Glutamatergic neuron (in vitro differentiated cells): ENCODE results near the gene LANCL3. TPM values are rescaled to one million over a fixed set of nuclear protein-coding genes. Genes with fewer than 3 reads are reported as not detected.

Source experiments
- DNase-seq: peaks from one replicate; pipeline ENCODE4 v3.0.0; 2022
- H3K27ac Mint-ChIP-seq: one replicate; pipeline ENCODE4 v1.8.0; 2020; ENCODE audit warnings: mild to moderate bottlenecking, mixed read lengths, inconsistent platforms; ENCODE audit not compliant: unreplicated experiment
- H3K27me3 Mint-ChIP-seq: one replicate; pipeline ENCODE4 v1.8.0; 2020; ENCODE audit warnings: mild to moderate bottlenecking, moderate library complexity, mixed read lengths, inconsistent platforms; ENCODE audit not compliant: unreplicated experiment
- H3K36me3 Mint-ChIP-seq: one replicate; pipeline ENCODE4 v1.8.0; 2020; ENCODE audit warnings: mild to moderate bottlenecking, mixed read lengths, inconsistent platforms; ENCODE audit not compliant: unreplicated experiment
- H3K4me1 Mint-ChIP-seq: one replicate; pipeline ENCODE4 v1.8.0; 2020; ENCODE audit warnings: mild to moderate bottlenecking, low read depth, mixed read lengths, inconsistent platforms; ENCODE audit not compliant: unreplicated experiment
- H3K4me3 Mint-ChIP-seq: one replicate; pipeline ENCODE4 v1.8.0; 2020; ENCODE audit warnings: mild to moderate bottlenecking, mixed read lengths, inconsistent platforms; ENCODE audit not compliant: unreplicated experiment
- H3K9me3 Mint-ChIP-seq: one replicate; pipeline ENCODE4 v1.8.0; 2020; ENCODE audit warnings: mild to moderate bottlenecking, moderate library complexity, mixed read lengths, inconsistent platforms; ENCODE audit not compliant: unreplicated experiment
- total RNA-seq: library from RNA; stranded (reverse); fragmentation: NEBNext Ultra II Directional; extraction: Animal tissue kit (Norgen Biotek cat#: 25700); gene quantifications from one replicate; pipeline ENCODE4 v1.2.1, GENCODE V29; 2021; ENCODE audit not compliant: unreplicated experiment
- TF ChIP-seq, protein P1 (sequence below): fragments of 200-600 bp; sonication (generic); IDR thresholded peaks from one replicate; pipeline ENCODE4 v1.5.0; 2021; ENCODE audit not compliant: partially characterized antibody, unreplicated experiment

The LANCL3 gene
- total RNA-seq, 1 donor from 2014 or later: 1.1 TPM

DNA sequence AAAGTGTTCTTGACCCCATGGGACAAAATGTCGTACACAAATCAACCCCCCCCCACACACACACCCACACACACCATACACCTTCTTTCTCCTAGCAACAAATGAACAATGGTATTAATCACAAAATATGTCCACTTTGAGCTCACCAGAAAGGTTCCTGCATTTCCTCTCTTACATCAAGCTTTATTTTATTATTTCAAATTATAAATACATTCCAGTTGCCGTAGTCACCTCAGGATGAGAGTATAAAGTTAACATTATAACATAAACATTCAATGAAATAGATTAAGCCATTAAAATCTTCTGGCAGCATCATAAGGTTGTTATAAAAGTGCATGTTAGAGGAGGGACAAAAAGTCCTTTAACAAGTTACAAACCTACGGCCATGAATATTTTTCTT is 121.5 kb downstream of the LANCL3 start:
- H3K27me3 Mint-ChIP-seq: no peaks in the 10 kb centered on the region
- TF ChIP-seq, protein P1, sequence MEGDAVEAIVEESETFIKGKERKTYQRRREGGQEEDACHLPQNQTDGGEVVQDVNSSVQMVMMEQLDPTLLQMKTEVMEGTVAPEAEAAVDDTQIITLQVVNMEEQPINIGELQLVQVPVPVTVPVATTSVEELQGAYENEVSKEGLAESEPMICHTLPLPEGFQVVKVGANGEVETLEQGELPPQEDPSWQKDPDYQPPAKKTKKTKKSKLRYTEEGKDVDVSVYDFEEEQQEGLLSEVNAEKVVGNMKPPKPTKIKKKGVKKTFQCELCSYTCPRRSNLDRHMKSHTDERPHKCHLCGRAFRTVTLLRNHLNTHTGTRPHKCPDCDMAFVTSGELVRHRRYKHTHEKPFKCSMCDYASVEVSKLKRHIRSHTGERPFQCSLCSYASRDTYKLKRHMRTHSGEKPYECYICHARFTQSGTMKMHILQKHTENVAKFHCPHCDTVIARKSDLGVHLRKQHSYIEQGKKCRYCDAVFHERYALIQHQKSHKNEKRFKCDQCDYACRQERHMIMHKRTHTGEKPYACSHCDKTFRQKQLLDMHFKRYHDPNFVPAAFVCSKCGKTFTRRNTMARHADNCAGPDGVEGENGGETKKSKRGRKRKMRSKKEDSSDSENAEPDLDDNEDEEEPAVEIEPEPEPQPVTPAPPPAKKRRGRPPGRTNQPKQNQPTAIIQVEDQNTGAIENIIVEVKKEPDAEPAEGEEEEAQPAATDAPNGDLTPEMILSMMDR: no peak
- DNase-seq: no peak
- no peak overlapping the region for H3K27ac Mint-ChIP-seq
- no peaks in the 10 kb centered on the region for H3K36me3 Mint-ChIP-seq
- no peaks in the 10 kb centered on the region for H3K4me1 Mint-ChIP-seq
- H3K4me3 Mint-ChIP-seq: no peak overlapping the region
- H3K9me3 Mint-ChIP-seq: no peaks in the 10 kb centered on the region

DNA sequence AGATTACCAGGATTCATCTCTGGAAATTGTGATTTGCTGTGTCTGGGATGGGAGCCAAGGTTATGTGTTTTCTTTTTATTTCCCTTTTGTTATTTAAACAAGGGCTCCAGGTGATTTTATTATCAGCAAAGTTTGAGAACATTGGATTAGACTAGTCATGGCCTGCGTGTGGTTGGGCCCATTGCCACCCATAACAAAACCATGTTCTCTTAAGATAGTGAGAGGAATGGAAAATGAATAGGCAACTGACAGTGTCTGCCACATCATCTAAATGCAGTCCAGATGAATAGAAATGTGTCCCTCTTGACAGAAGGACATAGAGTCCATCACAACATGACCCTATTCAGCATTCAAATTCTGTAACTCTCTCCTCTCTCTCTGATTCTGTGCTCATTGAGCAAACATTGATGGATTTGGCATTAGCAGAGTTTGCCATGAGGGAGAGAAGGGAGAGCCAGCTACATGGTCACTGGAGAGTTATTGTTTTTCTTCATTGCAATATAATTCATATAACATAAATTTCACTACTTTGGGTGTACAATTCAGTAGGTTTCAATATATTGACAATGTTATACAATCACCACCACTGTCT is 125.8 kb downstream of the LANCL3 start:
- H3K36me3 Mint-ChIP-seq: no peaks in the 10 kb centered on the region
- H3K27me3 Mint-ChIP-seq: no peaks in the 10 kb centered on the region
- H3K9me3 Mint-ChIP-seq: no peaks in the 10 kb centered on the region
- DNase-seq: no peak
- TF ChIP-seq, protein P1: no peak
- no peak overlapping the region for H3K27ac Mint-ChIP-seq
- H3K4me3 Mint-ChIP-seq: no peak overlapping the region
- peaks cover 3% of the 10 kb centered on the region for H3K4me1 Mint-ChIP-seq

DNA sequence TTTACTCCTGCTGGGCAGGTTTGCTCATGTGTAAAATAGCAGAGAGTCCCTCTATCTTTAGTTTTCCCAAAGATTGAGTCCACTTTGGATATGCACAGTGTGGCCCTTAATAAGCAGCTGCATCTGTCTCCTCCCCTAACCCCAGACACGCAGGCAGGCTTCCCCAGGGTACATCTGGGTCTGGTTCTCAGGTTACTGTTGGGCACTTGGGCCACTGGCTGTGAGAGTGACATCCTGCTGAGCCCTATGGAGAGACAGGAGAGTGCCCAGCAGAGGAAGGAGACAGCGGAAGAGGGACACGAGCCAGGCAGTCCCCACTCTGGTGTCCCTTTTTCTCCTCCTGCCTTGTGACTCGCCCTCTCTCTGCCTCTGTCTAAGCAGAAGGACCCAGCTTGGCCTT is 130.1 kb downstream of the LANCL3 start:
- no peak for DNase-seq
- H3K4me1 Mint-ChIP-seq: peaks cover 9% of the 10 kb centered on the region
- no peaks in the 10 kb centered on the region for H3K36me3 Mint-ChIP-seq
- no peaks in the 10 kb centered on the region for H3K9me3 Mint-ChIP-seq
- H3K4me3 Mint-ChIP-seq: no peak overlapping the region
- H3K27ac Mint-ChIP-seq: peak overlapping the region; percentile 66
- TF ChIP-seq, protein P1: no peak
- H3K27me3 Mint-ChIP-seq: no peaks in the 10 kb centered on the region

DNA sequence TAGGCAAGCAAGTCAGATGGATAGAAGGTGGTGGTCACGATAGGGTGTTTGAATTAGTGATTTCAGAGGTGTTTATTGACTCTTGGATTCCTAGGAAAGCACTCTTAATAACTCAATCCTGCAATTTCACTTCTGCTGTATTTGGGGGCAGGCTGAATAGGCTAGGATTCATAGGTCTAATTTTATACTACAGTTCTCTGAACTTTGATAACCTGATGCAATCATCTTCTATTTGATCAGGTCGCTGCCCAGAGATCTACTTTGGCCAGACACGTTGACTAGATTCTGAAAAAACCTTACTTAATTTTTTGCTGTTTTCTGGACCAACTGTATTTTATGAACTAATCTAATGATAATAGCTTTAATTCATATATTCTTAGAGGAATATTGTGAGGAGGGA is 140.5 kb downstream of the LANCL3 start:
- H3K36me3 Mint-ChIP-seq: no peaks in the 10 kb centered on the region
- TF ChIP-seq, protein P1: no peak
- no peak for DNase-seq
- no peak overlapping the region for H3K4me3 Mint-ChIP-seq
- H3K27ac Mint-ChIP-seq: no peak overlapping the region
- H3K4me1 Mint-ChIP-seq: no peaks in the 10 kb centered on the region
- peaks cover 4% of the 10 kb centered on the region for H3K9me3 Mint-ChIP-seq
- H3K27me3 Mint-ChIP-seq: no peaks in the 10 kb centered on the region

DNA sequence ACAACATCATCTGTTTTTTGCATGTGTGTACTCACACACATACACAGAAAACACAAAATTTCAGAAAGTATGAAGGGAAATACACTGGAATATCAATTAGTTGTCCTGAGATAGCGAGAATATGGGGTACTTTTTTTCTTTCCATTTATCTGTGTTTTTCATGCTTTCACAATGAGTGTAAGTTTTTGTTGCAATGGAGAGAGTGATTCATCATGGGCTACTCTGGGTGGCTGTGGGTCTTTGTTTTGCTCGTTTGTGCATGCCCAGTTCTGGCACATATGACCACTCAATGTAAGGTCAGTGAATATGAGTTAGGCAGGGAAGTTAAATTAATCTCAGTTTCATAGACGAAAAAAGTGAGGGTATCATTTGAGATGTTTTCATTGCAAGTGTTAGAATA is 141.0 kb downstream of the LANCL3 start:
- Mint-ChIP-seq H3K4me1 (no peaks in the 10 kb centered on the region), H3K9me3 (peaks cover 4% of the 10 kb centered on the region), H3K27ac (no peak overlapping the region), H3K27me3 (no peaks in the 10 kb centered on the region), H3K36me3 (no peaks in the 10 kb centered on the region), H3K4me3 (no peak overlapping the region)
- DNase-seq: no peak
- TF ChIP-seq, protein P1: no peak
